ENCODE data around the gene ABR. TPM values are rescaled to one million over a fixed set of nuclear protein-coding genes. Genes with fewer than 3 reads are reported as not detected.

Gene ABR
- total and polyA plus RNA-seq, 3 donors from 2014 or later = 30.6 to 52.7 (median 42.1) TPM

DNA sequence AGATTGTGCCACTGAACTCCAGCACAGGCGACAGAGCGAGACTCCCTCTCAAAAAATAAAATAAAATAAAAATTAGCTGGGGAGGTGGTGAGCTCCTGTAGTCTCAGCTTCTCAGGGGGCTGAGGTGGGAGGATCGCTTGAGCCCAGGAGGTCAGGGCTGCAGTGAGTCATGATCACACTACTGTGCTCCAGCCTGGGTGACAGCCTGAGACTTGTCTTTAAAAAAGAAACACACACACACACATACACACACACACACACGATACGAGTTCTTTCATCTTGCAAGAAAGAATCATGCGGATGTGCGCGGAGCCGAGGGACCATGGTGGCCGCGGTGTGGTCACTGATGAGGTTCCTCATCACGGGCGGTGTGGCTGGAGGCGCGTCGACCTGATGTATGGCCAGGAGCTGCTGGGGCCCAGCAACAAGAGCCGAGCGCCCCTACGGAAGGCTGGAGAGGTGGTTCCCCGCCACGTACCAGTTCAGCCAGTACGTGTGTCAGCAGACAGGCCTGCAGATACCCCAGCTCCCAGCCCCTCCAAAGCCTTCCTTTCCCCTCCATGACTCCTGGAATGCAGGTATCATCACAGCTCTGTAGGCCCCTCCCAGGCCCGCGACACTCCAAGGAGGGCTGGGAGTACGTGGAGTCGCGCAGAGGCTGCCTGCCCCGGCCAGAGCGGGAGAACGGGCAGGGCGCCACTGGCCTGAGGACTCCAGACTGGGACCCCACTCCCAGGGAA is 220.9 kb downstream of the ABR start:
- Histone ChIP-seq H3K27ac (no peak overlapping the region), H3K27me3 (no peaks in the 10 kb centered on the region), H3K4me1 (peaks cover 5% of the 10 kb centered on the region), H3K9me3 (no peaks in the 10 kb centered on the region), H3K36me3 (ENCODE audit: low read depth, missing control alignments) (no peaks in the 10 kb centered on the region), H3K4me3 (no peak overlapping the region)
- intact Hi-C loops (cut with DNase I; ENCODE audit: low total_unique reads) = no loop called here
- WGBS, 2 donors = 90 to 91% methylated on average over 31 of the region's 31 CpGs
- DNase-seq = no peak
- no peak for TF ChIP-seq POLR2A (IDR thresholded peaks at IDR 0.05)
- TF ChIP-seq, protein P1, sequence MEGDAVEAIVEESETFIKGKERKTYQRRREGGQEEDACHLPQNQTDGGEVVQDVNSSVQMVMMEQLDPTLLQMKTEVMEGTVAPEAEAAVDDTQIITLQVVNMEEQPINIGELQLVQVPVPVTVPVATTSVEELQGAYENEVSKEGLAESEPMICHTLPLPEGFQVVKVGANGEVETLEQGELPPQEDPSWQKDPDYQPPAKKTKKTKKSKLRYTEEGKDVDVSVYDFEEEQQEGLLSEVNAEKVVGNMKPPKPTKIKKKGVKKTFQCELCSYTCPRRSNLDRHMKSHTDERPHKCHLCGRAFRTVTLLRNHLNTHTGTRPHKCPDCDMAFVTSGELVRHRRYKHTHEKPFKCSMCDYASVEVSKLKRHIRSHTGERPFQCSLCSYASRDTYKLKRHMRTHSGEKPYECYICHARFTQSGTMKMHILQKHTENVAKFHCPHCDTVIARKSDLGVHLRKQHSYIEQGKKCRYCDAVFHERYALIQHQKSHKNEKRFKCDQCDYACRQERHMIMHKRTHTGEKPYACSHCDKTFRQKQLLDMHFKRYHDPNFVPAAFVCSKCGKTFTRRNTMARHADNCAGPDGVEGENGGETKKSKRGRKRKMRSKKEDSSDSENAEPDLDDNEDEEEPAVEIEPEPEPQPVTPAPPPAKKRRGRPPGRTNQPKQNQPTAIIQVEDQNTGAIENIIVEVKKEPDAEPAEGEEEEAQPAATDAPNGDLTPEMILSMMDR (IDR thresholded peaks at IDR 0.05) = no peak

DNA sequence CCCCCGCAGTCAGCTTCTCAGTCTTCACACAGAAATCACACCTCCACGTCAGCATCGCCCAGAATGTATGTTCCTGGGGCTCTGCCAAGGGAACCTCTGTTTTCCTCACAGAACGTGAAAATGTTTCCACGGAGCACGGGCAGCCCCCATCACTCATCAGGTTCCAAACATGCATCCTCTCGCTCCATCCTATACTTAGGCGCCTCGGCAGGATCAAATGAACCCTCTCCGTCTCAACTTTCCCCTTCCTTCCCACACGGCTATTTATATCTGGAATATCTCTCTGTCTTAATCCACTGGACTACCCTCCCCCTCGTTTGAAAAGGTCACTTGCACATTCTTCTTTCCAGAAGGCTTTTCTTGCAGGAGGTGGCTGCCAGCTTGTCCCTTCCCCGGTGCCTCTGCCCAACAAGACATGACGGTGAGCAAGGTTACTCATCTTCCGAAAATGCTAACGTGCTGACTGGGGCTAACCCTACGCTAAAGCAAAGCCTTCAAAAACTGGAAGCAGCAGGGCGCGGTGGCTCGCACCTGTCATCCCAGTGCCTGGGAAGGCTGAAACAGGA is 221.8 kb downstream of the ABR start:
- peaks cover 5% of the 10 kb centered on the region for H3K4me1 ChIP-seq
- intact Hi-C loops (cut with DNase I; ENCODE audit: low total_unique reads) = no loop called here
- no peaks in the 10 kb centered on the region for H3K9me3 ChIP-seq
- TF ChIP-seq, protein P1 (IDR thresholded peaks at IDR 0.05) = no peak
- TF ChIP-seq POLR2A (IDR thresholded peaks at IDR 0.05) = no peak
- H3K27me3 ChIP-seq = no peaks in the 10 kb centered on the region
- H3K27ac ChIP-seq = no peak overlapping the region
- DNase-seq = no peak
- H3K36me3 ChIP-seq (ENCODE audit: low read depth, missing control alignments) = no peaks in the 10 kb centered on the region
- no peak overlapping the region for H3K4me3 ChIP-seq
- WGBS, 2 donors = 80 to 81% methylated on average over 20 of the region's 20 CpGs

DNA sequence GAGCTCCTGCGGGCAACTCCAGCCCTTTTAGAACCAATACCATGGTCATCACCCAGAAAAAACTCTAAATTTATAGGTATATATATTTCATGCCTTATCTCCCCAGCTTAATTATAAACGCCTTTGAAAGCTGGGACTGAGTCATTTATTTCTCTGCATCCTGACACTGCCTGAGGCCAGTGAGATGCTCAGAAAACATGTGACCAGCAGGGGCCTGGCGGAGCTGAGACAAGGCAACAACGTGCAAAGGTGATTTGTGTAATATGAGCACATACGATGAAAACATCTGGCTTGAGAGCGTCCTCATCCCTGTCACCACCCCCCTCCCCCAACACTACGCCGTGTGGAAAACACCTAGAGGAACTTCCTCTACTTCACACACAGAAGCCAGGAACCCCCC is 222.9 kb downstream of the ABR start:
- WGBS, 2 donors = 75 to 81% methylated on average over 8 of the region's 8 CpGs
- intact Hi-C loops (cut with DNase I; ENCODE audit: low total_unique reads) = no loop called here
- no peak for DNase-seq
- no peaks in the 10 kb centered on the region for H3K27me3 ChIP-seq
- TF ChIP-seq, protein P1 (IDR thresholded peaks at IDR 0.05) = no peak
- TF ChIP-seq POLR2A (IDR thresholded peaks at IDR 0.05) = no peak
- H3K4me1 ChIP-seq = peaks cover 5% of the 10 kb centered on the region
- no peaks in the 10 kb centered on the region for H3K9me3 ChIP-seq
- no peaks in the 10 kb centered on the region for H3K36me3 ChIP-seq (ENCODE audit: low read depth, missing control alignments)
- no peak overlapping the region for H3K27ac ChIP-seq
- no peak overlapping the region for H3K4me3 ChIP-seq

DNA sequence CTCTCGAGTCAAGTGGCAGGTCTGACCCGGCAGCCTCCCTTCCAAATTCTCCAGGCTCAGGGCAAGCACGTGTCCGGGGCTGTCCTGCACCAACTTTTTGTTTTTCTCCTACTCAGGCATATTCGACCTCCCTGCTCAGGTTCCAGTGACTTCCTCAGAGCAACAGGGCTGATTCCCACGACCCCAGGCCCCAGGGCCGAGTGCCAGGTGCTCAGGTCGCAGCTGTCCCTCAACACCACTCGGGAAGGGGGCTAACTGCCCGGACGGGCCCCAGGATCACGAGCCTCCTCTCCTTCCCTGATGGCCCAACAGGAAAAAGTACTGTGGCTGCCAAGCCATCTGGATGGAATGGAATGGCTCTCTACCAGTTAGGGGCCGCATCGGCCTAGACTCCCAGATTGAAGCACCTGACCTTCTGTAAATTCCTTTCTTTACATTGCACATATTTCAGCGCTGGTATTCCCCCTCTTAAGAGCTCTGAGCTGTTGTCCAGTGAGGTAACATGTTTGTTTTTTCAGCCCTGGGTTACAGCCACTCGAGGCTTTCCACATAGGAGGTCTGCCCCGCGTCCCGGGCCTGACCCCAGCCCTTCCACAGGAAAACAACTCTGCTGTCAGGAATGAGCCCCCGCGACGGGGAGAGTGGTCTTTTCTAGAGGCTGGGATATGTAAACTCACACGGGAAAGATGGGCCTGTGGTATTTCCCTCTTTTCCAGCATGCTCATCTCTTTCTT is 225.2 kb downstream of the ABR start:
- H3K27me3 ChIP-seq = no peaks in the 10 kb centered on the region
- WGBS, 2 donors = 49 to 55% methylated on average over 23 of the region's 23 CpGs
- H3K4me1 ChIP-seq = peaks cover 5% of the 10 kb centered on the region
- no peak overlapping the region for H3K27ac ChIP-seq
- intact Hi-C loops (cut with DNase I; ENCODE audit: low total_unique reads) = no loop called here
- no peaks in the 10 kb centered on the region for H3K9me3 ChIP-seq
- no peak for DNase-seq
- TF ChIP-seq, protein P1 (IDR thresholded peaks at IDR 0.05) = no peak
- TF ChIP-seq POLR2A (IDR thresholded peaks at IDR 0.05) = no peak
- H3K4me3 ChIP-seq = no peak overlapping the region
- no peaks in the 10 kb centered on the region for H3K36me3 ChIP-seq (ENCODE audit: low read depth, missing control alignments)
